ENCODE data around the gene ECI1. TPM values are rescaled to one million over a fixed set of nuclear protein-coding genes. Genes with fewer than 3 reads are reported as not detected.

Gene ECI1
- total RNA-seq, 2 donors from 2014 or later = 53.8 to 57.6 TPM

DNA sequence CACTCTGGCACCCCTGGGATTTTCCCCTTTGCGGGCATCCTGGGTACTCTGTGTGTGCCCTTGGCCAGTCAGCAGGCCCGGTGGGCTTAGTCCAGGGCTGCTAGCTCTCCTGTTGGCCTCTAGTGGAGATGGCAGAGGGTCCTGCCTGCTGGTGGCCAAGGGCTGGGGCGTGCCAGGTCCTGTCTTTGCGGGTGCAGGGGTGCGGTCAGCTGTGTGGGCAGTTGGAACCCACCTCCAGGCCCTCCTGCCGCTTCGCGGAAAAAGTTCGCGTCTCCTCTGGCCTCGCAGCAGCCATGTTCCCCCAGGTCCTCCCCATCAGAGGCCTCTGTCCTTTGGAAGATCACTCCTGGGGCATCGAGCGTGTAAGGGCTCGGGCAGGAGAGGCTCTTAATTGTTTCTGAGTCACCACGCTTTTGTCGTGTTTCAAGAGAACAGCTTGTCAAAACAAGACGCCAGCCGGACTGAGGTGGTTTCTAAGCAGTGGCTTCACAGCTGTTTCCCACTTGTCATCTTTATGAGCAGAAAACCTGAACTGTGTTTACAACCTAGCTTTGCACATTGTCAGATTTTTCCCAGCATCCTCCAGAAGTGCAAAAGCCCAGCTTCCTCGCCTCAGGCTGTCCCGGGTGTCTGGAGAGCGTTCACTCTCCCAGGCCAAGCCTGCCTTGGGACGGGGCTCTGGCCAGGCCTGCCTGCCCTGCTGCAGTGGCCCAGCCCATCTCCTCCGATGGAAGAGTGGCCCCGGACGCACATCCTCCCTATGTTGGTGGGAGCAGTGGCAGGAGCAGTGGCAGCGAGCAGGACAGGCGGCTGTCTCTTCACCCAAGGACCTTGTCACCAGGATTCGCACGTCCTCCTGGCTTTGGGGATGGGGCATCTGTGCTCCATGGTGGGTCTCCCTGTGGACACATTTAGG is 20.1 kb downstream of the ECI1 start:
- H3K9me3 Mint-ChIP-seq = no peaks in the 10 kb centered on the region
- no peak overlapping the region for H3K27ac Mint-ChIP-seq
- no peak for ATAC-seq
- no peak for DNase-seq (ENCODE audit: low spot score in 2 of 2)
- peaks cover 0 to 12% of the 10 kb centered on the region in 2 donors for H3K36me3 Mint-ChIP-seq

DNA sequence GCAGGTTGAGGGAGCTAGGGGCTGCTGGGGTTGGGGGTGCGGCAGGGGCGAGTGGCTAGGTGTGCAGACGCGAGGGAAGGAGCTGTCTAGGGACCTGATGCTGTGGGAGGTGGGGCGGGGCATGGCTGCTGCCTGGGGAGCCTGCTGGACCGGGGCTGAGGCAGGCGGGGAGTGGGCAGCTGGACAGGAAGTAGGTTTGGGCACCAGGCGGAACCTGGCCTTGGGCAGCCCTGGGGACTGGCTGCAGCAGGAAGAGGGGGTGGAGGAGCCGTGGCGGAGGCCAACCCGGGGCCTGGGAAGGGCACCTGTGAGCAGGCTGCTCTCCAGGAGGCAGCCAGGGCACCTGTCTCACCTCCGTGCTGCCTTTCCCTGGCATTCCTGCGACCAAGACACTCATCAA is 21.0 kb downstream of the ECI1 start:
- H3K36me3 Mint-ChIP-seq = peaks cover 0 to 11% of the 10 kb centered on the region in 2 donors
- H3K9me3 Mint-ChIP-seq = no peaks in the 10 kb centered on the region
- no peak overlapping the region for H3K27ac Mint-ChIP-seq
- DNase-seq (ENCODE audit: low spot score in 2 of 2) (no peak), ATAC-seq (no peak)

- Mint-ChIP-seq H3K27ac (no peak overlapping the region), H3K9me3 (no peaks in the 10 kb centered on the region), H3K36me3 (peaks cover 0 to 7% of the 10 kb centered on the region in 2 donors)
- DNase-seq (ENCODE audit: low spot score in 2 of 2) (no peak), ATAC-seq (no peak)
These were observed 21.6 kb downstream of the ECI1 start for GRCh38 chr16:2229632-2230250.

GRCh38 chr16:2229091-2229490 is 22.3 kb downstream of the ECI1 start:
- Mint-ChIP-seq H3K9me3 (no peaks in the 10 kb centered on the region), H3K36me3 (peaks cover 0 to 7% of the 10 kb centered on the region in 2 donors), H3K27ac (peak overlapping the region in 1 of 2 donors; percentile 36)
- DNase-seq (ENCODE audit: low spot score in 2 of 2) (no peak), ATAC-seq (no peak)

DNA sequence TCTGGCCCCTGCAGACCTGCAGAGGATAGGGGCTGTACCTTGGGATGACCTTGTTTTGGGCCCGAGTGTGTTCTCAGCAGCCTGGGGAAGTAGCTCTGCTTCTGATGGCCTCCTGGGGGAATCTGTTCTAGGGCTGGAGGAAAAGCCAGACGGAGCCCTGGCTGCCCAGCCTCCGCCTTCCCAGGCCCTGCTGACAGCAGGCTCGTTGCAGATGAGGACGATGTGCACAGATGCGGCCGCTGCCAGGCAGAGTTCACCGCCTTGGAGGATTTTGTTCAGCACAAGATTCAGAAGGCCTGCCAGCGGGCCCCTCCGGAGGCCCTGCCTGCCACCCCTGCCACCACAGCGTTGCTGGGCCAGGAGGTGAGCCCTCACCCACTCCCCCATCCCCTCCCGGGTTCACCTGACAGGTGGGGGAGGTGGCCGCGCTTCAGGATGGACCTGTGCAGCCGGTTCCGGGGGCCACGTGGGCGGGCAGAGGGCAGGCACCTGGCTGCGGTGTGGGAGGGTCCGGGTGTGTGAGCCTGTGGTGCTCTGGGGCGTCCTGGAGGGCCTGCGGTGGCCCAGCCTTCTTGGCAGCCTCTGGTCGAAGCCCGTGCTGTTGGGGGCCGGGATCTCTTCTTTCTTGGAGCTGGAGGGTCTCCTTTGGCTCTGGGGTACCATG is 23.1 kb downstream of the ECI1 start:
- no peak for ATAC-seq
- no peak overlapping the region for H3K27ac Mint-ChIP-seq
- no peaks in the 10 kb centered on the region for H3K9me3 Mint-ChIP-seq
- DNase-seq (ENCODE audit: low spot score in 2 of 2) = no peak
- peaks cover 0 to 7% of the 10 kb centered on the region in 2 donors for H3K36me3 Mint-ChIP-seq

DNA sequence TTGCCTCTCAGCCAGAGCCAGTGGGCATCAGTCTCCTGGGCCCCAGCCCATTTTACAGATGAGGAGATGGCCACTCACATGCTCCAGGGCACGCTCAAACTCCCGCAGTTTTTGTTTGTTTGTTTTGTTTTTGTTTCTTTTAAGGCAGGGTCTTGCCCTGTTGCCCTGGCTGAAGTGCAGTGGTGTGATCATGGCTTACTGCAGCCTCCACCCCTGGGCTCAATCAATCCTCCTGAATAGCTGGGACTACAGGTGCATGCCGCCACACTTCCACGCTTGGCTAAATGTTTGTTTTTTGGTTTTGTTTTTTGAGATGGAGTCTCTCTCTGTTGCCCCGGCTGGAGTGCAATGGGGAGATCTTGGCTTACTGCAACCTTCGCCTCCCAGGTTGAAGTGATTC is 24.5 kb downstream of the ECI1 start:
- ATAC-seq = no peak
- no peak for DNase-seq (ENCODE audit: low spot score in 2 of 2)
- Mint-ChIP-seq H3K27ac (peak overlapping the region in 1 of 2 donors; percentile 8), H3K9me3 (no peaks in the 10 kb centered on the region), H3K36me3 (peaks cover 0 to 7% of the 10 kb centered on the region in 2 donors)

- DNase-seq (ENCODE audit: low spot score in 2 of 2) = no peak
- no peak for ATAC-seq
- H3K27ac Mint-ChIP-seq = no peak overlapping the region
- no peaks in the 10 kb centered on the region for H3K9me3 Mint-ChIP-seq
- peaks cover 0 to 7% of the 10 kb centered on the region in 2 donors for H3K36me3 Mint-ChIP-seq
These were observed 25.1 kb downstream of the ECI1 start for GRCh38 chr16:2226245-2226793.

DNA sequence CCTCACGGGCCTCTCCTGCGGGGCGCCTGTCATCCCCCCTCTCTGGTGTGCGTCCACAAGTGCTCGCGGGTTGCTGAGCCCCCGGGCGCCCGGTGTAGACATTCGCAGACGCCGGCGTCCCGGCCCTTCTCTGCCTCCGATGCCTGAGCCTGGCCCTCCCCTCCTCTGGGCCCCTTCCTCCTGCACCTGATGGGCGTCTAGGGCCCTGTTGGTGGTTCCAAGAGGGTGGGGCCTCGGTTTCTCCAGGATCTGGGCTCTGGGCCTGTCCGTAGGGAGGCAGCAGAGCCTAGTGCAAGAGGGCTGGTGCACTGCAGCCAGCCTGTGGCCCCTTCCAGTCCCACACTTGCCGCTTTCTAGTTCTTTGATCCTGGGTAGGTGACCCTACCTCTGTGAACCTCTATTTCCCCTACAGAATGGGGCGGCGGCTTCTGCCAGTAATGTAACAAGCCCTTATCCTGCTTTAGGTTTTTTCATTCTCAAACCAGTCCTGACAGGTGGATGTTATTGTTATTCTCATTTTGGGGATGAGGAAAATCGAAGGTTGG is 27.4 kb downstream of the ECI1 start:
- ATAC-seq (peak; percentile 7 to 17), DNase-seq (ENCODE audit: low spot score in 2 of 2) (peak in 1 of 2 donors; percentile 40)
- H3K27ac Mint-ChIP-seq = peak overlapping the region; percentile 80 to 81
- H3K36me3 Mint-ChIP-seq = no peaks in the 10 kb centered on the region
- H3K9me3 Mint-ChIP-seq = no peaks in the 10 kb centered on the region

GRCh38 chr16:2223221-2223941 is 28.0 kb downstream of the ECI1 start, which contains the start of gene E4F1:
TSS of gene E4F1 (plus strand) at chr16:2223591. CDS start at chr16:2223614, 23 bp downstream.
- Mint-ChIP-seq H3K9me3 (no peaks in the 10 kb centered on the region), H3K27ac (peak within 1 kb of the TSS; percentile 80 to 81), H3K36me3 (no peaks in the 10 kb centered on the region)
- peak; percentile 98 to 99 for ATAC-seq
- DNase-seq (ENCODE audit: low spot score in 2 of 2) = peak; percentile 99

- ATAC-seq = no peak
- Mint-ChIP-seq H3K36me3 (peaks cover 12 to 21% of the 10 kb centered on the region in 2 donors), H3K9me3 (no peaks in the 10 kb centered on the region), H3K27ac (peak overlapping the region; percentile 36 to 91)
- DNase-seq (ENCODE audit: low spot score in 2 of 2) = no peak
These were observed 35.1 kb downstream of the ECI1 start for GRCh38 chr16:2216330-2216729.

DNA sequence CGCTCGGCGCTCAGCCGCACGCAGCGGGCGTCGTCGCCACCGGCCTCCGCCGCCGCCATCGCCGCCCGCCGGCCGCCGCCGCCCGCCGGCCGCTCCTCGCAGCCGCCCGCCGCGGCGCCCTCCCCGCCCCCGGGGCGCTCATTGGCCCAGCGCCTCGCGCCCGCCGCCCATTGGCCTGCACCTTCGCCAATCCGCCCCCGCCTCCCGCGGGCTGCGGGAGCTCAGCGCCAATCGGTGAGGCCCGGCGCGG is 36.7 kb downstream of the ECI1 start, which contains the start of gene PGP:
Gene PGP (minus strand): TSS at position 122 of the 250 bp plus-strand sequence. CDS start 63 bp downstream, at position 59.
- ATAC-seq = peak; percentile 86 to 92
- no peak for DNase-seq (ENCODE audit: low spot score in 2 of 2)
- H3K9me3 Mint-ChIP-seq = no peaks in the 10 kb centered on the region
- peaks cover 12 to 21% of the 10 kb centered on the region in 2 donors for H3K36me3 Mint-ChIP-seq
- peak within 1 kb of the TSS; percentile 91 for H3K27ac Mint-ChIP-seq

DNA sequence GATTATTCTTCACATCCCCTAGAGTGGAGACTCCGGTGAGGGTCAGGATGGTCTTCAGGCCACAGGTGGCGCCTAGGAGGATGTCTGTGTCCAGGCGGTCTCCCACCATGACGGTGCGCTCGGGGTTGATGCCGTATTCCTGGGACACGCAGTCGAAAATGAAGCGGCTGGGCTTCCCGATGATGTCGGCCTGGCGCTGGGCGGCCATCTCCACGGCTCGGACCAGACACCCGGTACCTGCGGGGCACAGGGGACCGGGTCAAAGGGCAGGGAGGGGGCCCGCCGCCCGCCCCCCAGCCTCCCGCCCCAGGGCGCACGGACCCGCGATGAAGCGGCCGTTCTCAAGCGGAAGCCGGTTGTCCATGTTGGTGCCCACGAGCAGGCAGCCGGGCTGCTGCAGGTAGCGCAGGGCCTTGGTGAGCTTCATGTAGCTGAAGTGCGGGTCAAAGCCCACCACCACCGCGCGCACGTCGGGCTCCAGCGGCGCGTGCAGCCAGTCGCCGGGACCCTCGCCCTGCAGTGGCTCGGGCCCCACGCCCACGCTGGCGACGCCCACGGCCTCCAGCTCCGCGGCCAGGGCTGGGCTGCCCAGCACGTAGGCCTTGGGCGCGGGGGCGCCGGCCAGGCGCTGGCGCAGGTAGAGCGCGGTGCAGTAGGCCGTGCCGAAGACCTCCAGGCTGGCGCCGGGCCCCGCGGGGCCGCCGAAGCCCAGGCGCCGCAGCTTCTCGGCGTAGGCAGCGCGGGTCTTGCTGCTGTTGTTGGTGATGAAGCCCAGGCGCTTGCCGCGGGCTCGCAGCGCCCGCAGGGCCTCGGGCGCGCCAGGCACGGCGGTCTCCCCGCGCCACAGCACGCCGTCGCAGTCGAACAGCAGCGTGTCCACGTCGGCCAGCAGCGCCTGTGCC is 37.3 kb downstream of the ECI1 start:
- no peaks in the 10 kb centered on the region for H3K9me3 Mint-ChIP-seq
- DNase-seq (ENCODE audit: low spot score in 2 of 2) (no peak), ATAC-seq (no peak)
- H3K27ac Mint-ChIP-seq = peak overlapping the region; percentile 27 to 91
- H3K36me3 Mint-ChIP-seq = peaks cover 12 to 21% of the 10 kb centered on the region in 2 donors

- H3K27ac Mint-ChIP-seq = peak overlapping the region; percentile 27 to 91
- no peaks in the 10 kb centered on the region for H3K9me3 Mint-ChIP-seq
- ATAC-seq = no peak
- no peak for DNase-seq (ENCODE audit: low spot score in 2 of 2)
- peaks cover 16 to 25% of the 10 kb centered on the region in 2 donors for H3K36me3 Mint-ChIP-seq
These were observed 38.7 kb downstream of the ECI1 start for GRCh38 chr16:2212362-2213324.

- peaks cover 22 to 29% of the 10 kb centered on the region in 2 donors for H3K36me3 Mint-ChIP-seq
- no peaks in the 10 kb centered on the region for H3K9me3 Mint-ChIP-seq
- H3K27ac Mint-ChIP-seq = peak overlapping the region in 1 of 2 donors; percentile 27
- no peak for ATAC-seq
- DNase-seq (ENCODE audit: low spot score in 2 of 2) = no peak
These were observed 39.5 kb downstream of the ECI1 start for GRCh38 chr16:2211923-2212347.

All from activated naive CD4-positive, alpha-beta T cell treated with anti-CD3 and anti-CD28 coated beads, Interleukin-2, amount 50 U/mL, for 72 hours (primary cell).